Measurements from ENCODE around the gene METAP2.

DNA sequence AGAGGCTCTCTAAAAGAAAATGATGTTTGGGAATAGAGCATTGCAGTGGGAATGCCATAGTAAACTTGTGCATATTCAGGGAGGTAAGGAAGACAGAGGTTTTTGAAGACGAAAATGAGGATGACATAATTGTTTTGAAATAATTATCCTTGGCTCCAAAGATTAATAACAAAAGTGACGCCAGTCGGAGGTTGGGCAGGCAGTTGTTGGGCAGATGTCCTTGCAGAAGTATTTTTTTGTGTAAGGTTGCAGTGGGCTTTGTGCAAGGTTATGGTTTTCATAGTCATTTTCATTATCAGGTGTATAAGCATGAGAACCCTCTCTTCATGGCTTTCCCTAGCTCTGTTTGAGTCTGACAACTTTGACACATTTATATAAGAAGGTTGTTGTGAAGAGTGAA lies 35.3 kb downstream of the METAP2 start:
- TF ChIP-seq TAF1 (IDR thresholded peaks at IDR 0.05; ENCODE audit: borderline replicate concordance, insufficient read depth, low read length) (no peak), POLR2AphosphoS5 (IDR thresholded peaks at IDR 0.05; ENCODE audit: low read depth, low read length) (no peak)
- TF ChIP-seq, protein P1, sequence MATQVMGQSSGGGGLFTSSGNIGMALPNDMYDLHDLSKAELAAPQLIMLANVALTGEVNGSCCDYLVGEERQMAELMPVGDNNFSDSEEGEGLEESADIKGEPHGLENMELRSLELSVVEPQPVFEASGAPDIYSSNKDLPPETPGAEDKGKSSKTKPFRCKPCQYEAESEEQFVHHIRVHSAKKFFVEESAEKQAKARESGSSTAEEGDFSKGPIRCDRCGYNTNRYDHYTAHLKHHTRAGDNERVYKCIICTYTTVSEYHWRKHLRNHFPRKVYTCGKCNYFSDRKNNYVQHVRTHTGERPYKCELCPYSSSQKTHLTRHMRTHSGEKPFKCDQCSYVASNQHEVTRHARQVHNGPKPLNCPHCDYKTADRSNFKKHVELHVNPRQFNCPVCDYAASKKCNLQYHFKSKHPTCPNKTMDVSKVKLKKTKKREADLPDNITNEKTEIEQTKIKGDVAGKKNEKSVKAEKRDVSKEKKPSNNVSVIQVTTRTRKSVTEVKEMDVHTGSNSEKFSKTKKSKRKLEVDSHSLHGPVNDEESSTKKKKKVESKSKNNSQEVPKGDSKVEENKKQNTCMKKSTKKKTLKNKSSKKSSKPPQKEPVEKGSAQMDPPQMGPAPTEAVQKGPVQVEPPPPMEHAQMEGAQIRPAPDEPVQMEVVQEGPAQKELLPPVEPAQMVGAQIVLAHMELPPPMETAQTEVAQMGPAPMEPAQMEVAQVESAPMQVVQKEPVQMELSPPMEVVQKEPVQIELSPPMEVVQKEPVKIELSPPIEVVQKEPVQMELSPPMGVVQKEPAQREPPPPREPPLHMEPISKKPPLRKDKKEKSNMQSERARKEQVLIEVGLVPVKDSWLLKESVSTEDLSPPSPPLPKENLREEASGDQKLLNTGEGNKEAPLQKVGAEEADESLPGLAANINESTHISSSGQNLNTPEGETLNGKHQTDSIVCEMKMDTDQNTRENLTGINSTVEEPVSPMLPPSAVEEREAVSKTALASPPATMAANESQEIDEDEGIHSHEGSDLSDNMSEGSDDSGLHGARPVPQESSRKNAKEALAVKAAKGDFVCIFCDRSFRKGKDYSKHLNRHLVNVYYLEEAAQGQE (IDR thresholded peaks at IDR 0.05; ENCODE audit: insufficient read depth in 1 of 2, low read depth in 2 of 2, low read length in 2 of 2), result no peak
